HL-60/S4 treated with phorbol 12-myristate 13-acetate at 8.2 ng/mL for 4 days and 3 days (cell line): ENCODE measurements around the gene FBXO39.
"Not testable (repeated sequence)": the region's sequence is repeated elsewhere in the genome, so short reads cannot be mapped to it uniquely, and the experiment has no call there.

ENCODE experiments used
- in situ Hi-C: fragments of 300-500 bp; cut with MboI; formaldehyde crosslinking; loops from 2 replicates; pipeline ENCODE4 v1.15.0; 2022; ENCODE audit warnings: low sequenced_read_pairs

Gene FBXO39

DNA sequence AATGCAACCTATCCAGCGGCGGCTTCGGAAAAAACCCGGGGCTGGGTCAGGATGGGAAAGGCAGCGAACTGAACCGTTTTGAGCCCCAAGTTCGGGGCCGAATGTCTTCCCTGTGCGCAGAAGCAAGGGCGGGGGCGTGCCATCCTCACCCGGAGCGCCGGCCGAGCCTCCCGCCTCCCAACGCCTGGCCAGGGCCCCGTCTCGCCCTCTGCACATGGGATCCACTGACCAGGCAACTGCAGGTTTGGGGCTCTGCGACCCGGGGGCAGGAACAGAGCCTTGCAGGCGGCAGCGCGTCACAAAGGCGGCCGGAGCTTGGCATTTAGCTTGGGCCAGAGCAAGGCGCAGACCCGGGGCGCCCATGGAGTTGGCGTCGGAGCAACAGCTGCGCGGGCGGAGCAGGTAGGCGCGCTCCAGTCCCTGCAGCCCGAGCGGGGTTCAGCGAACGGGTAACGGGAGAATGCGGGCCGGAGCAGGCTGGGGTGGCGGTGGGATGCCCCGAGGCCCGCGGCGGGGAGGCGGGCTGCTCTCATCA is at the start of gene FBXO39:
Gene FBXO39, plus strand, starts transcription at position 345 of the 535 bp plus-strand sequence. CDS start 3,654 bp downstream, outside the sequence.
- in situ Hi-C loops, result no loop called here

DNA sequence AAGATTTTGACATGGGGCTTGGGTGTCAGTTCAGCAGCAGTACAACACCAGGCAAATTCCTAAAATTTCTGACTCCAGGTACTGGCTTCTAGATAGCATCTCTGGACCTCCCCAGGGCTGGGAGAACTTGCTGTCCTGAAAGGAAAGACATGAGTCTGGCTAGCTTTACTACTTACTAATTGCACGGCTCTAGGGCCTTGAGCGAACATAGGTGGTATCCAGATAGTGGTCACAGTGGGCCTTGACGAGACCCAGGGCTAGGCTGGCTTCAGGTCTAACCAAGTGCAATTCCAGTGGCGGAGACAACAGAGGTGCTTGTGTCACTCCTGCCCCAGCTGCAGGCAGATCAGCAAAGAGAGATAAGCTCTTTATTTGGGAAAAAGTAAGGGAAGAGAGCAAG is 46.5 kb upstream of the FBXO39 start:
- in situ Hi-C loops, result no loop called here

DNA sequence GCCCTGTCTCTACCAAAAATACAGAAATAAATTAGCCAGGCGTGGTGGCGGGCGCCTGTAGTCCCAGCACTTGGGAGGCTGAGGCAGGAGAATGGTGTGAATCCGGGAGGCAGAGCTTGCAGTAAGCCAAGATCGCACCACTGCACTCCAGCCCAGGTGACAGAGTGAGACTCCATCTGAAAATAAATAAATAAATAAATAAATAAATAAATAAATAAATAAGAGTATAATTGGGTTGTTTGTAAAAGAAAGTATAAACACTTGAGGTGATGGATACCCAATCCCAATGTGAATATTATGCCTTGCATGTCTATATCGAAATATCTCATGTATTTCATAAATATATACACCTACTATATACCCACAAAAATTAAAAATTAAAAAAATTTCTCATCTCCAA is 29.4 kb upstream of the FBXO39 start:
- in situ Hi-C loops, result not testable (repeated sequence)

DNA sequence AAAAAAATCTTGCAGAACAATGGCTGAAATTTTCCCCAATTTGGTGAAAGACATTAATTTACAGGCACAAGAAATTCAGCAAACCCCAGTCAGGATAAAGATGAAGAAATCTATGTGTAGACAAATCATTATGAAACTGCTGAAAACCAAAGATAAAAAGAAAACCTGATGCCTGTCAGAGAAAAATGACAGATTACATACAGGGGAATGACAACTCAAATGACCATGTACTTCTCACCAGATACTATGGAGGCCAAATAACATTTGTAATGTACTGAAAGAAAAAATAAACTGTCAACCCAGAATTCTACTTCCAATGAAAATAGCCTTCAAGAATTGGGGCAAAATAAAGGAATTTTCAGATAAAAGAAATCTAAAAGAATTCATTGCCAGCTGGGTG is 27.4 kb upstream of the FBXO39 start:
- in situ Hi-C loops, result no loop called here

DNA sequence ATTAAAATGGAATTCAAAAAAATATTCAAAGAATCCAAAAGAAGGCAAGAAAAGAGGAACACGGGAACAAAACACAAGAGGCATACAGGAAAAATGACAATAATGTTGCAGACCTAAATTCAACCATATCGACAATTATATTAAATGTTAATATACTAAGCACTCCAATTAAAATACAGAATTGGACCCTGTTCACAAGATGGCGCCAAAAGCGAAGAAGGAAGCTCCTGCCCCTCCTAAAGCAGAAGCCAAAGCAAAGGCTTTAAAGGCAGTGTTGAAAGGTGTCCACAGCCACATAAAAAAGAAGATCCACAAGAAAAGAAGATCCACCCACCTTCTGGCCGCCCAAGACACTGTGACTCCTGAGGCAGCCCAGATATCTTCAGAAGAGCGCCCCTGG is 26.5 kb upstream of the FBXO39 start:
- in situ Hi-C loops, result no loop called here

DNA sequence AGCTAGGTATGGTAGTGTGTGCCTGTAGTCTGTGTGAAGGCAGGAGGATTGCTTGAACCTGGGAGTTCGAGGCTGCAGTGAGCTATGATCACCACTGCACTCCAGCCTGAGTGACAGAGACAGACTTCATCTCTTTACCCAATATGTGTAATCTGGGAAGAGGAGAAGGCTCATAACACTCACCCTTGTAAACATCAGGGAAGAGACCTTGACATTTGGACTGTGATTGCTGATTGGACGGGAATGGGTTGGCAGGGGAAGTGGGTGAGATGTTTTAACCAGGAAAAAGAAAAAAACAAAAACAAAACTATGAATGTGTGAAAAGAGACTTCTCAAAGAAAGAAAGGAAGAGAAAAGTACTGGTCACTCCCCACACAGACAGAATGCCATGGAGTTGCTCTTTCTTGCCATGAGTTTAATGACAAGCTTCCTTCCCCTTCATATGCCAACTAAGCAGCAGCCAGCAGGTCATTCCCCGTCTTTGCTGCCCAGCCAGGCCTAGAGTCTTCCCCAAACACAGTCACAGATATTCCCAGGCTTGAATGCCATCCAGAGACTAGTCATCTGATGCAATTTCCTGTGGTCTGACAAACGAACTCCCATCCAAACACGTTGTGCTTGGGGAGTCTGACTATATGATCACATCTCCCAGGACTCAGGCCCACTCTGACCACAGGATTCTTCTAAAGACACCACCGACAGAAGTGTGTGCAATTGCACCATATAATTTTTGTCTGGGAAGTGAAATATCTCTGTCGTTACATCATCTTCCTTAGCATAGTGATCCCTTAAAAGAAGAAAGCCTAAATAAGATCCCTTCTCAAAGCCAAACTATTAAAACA is 23.7 kb upstream of the FBXO39 start:
- in situ Hi-C loops, result no loop called here

DNA sequence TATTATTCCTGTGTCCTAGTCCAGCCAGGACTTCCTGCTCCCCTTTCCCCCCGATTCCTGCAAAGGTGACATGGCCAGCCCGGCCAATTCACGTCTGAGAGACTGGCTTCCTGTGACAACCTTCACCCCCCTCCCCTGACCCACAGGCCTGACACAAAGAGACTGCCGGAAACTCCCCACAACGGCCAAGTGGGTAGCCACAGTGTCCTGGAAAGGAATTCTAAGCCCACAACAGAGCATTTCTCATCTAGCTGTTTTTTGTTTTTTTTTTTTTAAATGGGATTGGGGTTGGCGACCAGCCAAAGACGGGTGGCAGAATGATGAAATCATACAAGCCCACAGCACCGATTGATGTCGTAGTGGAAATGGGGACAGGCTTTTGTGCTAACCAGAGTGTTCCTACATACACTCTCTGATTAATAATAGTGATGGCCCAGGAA is 23.0 kb upstream of the FBXO39 start:
- in situ Hi-C loops, result no loop called here

DNA sequence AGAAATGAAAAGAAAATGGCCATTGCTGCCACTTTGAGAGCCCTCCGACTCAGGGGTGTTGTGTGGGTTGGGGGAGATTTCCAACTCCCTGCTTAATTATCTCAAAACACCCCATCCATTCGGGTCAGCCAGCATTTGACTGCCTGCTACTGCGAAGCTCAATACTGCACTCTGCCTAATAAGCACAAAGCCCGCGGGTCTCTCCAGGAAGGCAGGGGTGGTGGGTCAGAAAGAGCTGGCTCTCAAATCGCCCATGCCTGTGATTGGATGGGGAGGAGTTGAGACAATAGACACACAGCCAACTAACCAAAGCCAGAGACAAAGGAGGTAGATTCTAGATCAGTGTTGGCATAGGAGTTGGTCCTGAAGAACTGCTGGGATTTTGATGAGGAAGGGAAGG is 22.5 kb upstream of the FBXO39 start:
- in situ Hi-C loops, result no loop called here

DNA sequence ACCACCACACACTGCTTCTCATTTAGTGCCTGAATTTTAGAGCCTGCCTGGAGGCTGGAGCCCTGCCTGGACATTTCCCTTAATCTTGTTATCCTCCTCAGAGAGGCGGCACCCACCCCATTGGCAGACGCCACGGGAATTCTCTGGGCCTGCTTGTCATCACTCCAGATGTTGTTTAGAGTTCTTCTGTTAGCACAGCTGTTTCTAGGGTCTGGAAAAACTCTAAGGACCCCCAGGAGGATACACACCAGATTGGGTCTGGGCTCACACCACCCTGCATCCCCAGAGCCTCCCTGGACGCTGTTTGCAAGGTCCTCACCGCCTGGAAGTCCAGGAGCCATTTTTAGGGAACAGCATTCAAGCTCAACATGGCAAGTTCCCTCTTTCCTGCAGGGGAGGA is 20.7 kb upstream of the FBXO39 start:
- in situ Hi-C loops, result no loop called here

DNA sequence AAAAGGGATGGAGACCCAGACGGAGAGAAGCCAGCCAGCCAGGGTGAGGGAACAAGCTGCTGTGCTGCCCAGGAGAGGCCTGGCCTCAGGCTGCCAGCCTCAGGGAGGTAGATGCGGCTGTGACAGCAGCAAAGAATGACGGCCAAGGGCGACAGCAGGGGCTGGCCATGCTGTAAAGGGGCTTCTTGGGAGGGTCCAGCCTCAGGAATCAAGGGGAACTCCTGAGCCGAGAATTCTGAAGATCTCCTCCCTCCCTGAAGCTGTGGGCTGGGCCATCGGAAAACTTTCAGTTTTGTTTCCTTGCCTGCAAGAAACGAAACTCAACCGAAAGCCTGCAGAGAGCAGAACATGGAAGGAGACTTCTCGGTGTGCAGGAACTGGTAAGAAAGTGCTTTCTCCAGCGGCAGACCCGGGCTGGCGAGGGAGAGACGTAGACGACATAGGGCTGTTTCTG is 20.3 kb upstream of the FBXO39 start, which contains the start of gene XAF1:
Gene XAF1, plus strand, starts transcription at position 316 of the 454 bp plus-strand sequence. Its CDS starts 33 bp downstream, at position 349.
- in situ Hi-C loops, result no loop called here

DNA sequence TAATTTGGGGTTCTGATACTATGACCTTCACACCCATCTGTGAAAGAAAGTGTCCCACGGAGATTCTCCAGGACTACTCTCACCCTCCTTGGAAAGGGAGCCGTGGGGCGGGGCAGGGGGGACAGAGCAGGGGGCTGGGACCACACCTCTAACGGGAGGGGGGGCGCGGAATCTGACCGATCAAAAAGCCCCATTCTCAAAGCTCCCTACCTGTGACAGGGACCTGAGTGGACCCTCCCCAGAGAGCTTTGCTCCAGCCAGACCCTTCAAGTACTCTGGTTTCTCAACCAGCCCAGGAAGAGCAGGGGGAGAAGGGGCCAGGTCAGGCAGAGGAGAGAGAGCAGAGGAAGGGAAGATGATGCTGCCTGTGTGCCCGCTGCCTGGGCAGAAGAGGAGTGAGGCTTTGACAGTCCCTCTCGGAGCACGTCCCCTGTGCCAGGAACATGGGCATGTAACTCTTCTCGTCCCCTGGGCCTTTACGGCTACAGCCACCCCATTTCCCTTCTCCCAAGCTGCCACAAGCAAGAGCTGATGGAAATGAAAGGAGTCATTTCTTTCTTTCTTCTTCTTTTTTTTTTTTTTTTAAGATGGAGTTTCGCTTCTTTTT is 19.5 kb upstream of the FBXO39 start:
- in situ Hi-C loops, result no loop called here

DNA sequence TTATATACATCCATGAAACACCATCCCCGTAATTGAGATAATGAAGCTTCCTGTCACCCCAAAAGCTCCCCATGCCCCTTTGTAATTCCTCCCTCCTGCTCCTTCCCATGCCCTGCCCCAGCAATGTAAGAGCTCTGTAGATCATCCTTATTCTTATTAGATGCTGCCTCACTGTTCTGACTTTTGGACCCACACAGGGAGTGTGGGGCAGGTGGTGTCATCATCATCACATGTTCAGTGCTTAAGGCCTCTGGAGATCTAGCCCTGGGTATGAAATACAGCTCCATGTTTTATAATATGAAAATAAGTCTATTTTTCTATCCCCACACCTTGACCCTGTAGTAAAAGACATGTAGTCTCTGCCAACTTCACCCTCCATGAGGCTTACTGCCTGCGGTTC is 18.3 kb upstream of the FBXO39 start:
- in situ Hi-C loops, result no loop called here

DNA sequence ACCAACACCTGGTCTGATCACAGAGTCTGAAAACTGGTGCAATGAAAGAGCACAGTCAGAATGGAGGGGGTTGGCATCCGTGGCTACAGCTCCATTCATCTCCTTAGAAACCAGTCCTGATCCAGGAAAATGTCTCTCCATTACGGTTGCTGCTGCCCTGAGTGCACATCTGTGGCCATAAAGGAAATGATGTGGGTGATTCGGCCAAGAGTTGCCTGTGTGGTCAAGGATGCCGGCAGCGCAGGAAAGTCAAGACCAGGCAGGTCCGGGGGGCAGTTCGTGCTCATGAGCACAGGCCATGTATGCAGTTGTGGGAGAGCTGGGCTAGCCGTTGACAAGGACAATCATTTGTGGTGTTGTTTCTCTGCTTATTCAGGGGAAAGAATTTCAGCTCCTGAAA is 14.2 kb upstream of the FBXO39 start:
- in situ Hi-C loops, result no loop called here

DNA sequence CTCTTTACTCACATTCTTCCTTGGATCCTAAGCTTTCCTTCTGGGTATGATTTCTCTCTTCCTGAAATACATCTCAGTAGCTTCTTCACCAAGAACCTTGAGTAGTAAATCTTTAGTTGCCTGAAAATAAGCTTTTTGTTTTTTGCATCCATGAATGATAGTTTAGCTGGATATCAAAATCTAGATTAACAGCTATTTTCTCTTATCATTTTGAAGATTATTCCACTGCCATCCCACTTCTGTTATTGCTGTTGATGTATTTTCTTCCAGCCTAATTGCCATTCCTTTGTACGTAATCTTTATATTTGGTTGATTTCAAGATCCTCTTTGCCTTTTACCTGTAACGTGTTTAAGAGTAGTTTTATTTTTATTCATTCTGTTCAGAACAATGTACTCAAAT is 7.6 kb upstream of the FBXO39 start:
- in situ Hi-C loops, result no loop called here

DNA sequence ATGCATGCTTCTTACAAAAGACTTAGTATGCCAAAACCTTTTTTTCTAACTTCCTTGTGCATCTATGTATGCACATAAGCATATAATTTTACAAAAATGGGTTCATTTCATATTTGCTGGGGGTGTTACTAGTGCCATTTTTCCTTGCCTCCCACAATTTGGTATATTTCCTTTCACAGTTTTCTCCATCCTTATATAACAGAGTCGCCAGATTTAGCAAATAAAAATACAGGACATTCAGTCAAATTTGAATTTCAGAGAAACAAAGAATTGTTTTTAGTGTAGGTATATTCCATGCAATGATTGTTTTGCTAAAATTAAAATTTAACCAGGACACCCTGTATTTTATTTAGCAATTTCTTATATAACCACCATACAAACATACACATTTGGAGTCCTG is 4.0 kb upstream of the FBXO39 start:
- in situ Hi-C loops, result no loop called here

DNA sequence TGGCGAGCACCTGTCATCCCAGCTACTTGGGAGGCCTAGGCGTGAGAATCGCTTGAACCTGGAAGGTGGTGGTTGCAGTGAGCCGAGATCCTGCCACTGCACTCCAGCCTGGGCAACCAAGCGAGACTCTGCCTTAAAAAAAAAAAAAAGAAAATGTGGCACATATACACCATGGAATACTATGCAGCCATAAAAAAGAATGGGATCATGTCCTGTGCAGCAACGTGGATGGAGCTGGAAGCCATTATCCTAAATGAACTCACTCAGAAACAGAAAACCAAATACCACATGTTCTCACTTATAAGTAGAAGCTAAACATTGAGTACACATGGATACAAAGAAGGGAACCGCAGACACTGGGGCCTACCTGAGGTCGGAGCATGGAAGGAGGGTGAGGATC is 1.1 kb upstream of the FBXO39 start:
- in situ Hi-C loops, result not testable (repeated sequence)

DNA sequence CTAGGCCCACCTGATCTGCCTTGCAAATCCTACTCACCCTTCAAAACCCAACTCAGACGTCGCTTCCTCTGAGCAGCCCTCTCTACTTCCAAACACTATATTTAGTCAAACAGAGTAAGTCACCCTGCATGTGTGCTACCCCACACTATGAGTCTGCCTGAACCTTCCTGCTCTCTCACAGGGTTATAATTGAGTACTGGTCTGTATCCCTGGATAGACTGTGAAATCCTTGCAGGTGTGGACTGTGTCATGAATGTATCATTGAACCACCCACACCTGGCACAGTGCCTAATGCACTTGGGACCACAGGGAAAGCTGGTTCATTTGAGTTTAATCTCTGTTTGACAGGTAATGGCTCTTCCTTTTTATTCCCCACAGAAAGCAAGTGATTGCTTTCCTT is 3.4 kb downstream of the FBXO39 start:
- in situ Hi-C loops, result no loop called here

DNA sequence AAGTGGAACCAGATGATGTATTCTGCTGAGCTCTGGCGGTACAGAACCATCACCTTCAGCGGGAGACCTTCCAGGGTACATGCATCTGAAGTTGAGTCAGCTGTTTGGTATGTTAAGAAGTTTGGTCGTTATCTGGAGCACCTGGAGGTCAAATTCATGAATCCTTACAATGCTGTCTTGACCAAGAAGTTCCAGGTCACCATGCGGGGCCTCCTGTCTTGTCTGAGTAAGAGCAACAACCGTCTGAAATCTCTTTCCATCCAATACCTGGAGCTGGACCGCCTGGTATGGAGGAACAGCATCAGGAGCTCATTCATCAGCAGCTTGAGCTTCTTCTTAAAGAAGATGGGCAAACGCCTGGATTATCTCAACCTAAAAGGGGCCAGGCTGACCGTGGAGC is 4.0 kb downstream of the FBXO39 start:
- in situ Hi-C loops, result no loop called here

DNA sequence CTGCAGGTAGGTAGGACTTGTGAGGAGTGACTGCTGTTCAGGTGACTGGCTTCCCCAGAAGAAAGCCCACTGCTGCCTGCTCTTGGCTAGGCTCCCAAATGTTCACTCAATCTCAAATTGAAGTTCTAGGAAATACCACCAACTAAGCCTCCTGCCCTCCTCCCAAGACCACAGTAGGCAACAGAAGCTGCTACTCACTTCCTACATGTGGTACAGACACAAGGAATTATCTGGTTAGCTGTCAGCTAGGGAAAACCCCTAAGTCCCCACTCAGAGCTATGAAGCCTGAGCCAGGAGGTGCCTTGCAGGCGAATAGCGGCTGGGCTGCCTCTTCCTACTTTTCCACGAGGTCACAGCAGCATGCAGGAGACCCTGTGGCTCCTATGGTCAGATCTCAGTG is 4.9 kb downstream of the FBXO39 start:
- in situ Hi-C loops, result no loop called here

DNA sequence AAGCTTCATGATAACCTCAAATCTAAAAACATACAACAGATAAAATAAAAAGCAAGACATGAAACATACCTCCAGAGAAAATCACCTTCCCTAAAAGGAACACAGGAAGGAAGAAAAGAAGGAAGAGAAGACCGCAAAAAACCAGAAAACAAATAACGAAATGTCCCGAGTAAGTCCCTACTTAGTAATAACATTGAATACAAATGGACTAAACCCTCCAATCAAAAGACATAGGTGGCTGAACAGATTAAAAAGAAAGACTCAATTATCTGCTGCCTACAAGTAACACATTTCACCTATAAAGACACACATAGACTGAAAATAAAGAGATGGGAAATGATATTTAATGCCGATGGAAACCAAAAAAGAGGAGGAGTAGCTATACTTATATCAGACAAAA is 6.2 kb downstream of the FBXO39 start:
- in situ Hi-C loops, result no loop called here

DNA sequence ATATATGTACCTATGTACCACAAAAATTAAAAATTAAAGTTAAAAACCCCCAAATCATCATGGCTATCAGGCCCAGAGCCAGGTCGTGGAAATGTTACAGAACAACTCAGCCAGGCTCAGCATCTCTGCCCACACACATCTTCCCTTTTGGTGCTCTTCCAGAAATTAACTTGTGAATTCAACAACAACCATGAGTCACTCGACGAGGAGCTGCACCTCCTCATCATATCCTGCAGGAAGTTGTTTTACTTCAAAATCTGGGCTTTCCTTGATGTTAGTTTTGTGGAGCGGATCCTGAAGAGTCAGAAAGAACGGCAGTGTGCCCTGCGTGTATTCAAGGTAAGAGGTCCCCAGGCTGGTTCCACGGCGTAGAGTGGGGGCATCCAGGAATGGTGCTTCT is 10.6 kb downstream of the FBXO39 start:
- in situ Hi-C loops, result no loop called here

DNA sequence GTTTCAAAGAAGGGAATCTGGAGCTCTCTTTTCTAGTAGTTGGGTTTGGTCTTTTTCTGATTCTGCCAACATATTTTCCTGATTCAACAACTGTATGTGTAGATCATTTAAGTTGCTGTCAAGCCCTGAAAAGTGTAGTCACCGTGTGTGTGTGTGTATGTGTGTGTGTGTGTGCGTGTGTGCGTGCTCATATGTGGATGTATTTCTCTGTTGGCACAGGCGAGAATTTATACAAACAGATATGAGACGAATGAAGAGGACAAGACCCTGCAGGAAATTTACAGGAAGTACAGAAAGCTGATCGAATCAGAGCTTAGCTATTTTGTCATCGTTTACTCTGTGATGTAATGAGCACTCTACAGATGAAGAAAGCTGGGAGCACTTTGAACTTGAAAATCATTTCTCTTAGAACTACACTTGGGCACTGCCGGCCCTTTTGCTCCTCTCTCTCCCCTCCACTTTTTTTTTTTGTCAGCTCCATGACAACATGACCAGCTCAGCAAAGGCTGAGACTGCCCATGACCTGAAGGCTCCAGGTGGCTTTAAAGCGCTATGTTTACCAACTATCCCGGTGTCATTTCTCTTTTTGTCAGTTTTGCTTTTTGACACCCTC is 11.2 kb downstream of the FBXO39 start:
- in situ Hi-C loops, result no loop called here
